Endothelial cell (in vitro differentiated cells): ENCODE data around the gene GRIN2B. TPM values are rescaled to one million over a fixed set of nuclear protein-coding genes. Genes with fewer than 3 reads are reported as not detected.

Experiments
- DNase-seq: peaks from one replicate; pipeline ENCODE4 v3.0.0; 2021; ENCODE audit warnings: low spot score
- H3K27ac Mint-ChIP-seq: one replicate; pipeline ENCODE4 v1.8.0; 2021; ENCODE audit warnings: mixed read lengths, inconsistent platforms; ENCODE audit not compliant: unreplicated experiment
- H3K27me3 Mint-ChIP-seq: one replicate; pipeline ENCODE4 v1.8.0; 2021; ENCODE audit warnings: mild to moderate bottlenecking, moderate library complexity, mixed read lengths, inconsistent platforms; ENCODE audit not compliant: unreplicated experiment
- H3K36me3 Mint-ChIP-seq: one replicate; pipeline ENCODE4 v1.8.0; 2021; ENCODE audit warnings: mild to moderate bottlenecking, low read depth, mixed read lengths, inconsistent platforms; ENCODE audit not compliant: unreplicated experiment
- H3K4me1 Mint-ChIP-seq: one replicate; pipeline ENCODE4 v1.8.0; 2021; ENCODE audit warnings: mild to moderate bottlenecking, mixed read lengths, inconsistent platforms; ENCODE audit not compliant: unreplicated experiment
- H3K4me3 Mint-ChIP-seq: one replicate; pipeline ENCODE4 v1.8.0; 2021; ENCODE audit warnings: mild to moderate bottlenecking, mixed read lengths, inconsistent platforms; ENCODE audit not compliant: unreplicated experiment
- H3K9me3 Mint-ChIP-seq: one replicate; pipeline ENCODE4 v1.8.0; 2021; ENCODE audit warnings: mixed read lengths, inconsistent platforms; ENCODE audit not compliant: unreplicated experiment
- CTCF ChIP-seq: fragments of 200-600 bp; sonication (generic); IDR thresholded peaks from one replicate; pipeline ENCODE4 v1.5.0; 2021; ENCODE audit warnings: antibody characterized with exemption; ENCODE audit not compliant: unreplicated experiment
- total RNA-seq: library from RNA; stranded (reverse); fragmentation: NEBNext Ultra II Directional; extraction: Animal tissue kit (Norgen Biotek cat#: 25700); gene quantifications from one replicate; pipeline ENCODE4 v1.2.1, GENCODE V29; 2021; ENCODE audit not compliant: unreplicated experiment

GRIN2B gene
- total RNA-seq, 1 donor from 2014 or later: 2.4 TPM

- peak; percentile 38 for DNase-seq
- H3K27me3 Mint-ChIP-seq: peaks cover 13% of the 10 kb centered on the region
- TF ChIP-seq CTCF: no peak
- H3K4me1 Mint-ChIP-seq: peaks cover 22% of the 10 kb centered on the region
- no peaks in the 10 kb centered on the region for H3K36me3 Mint-ChIP-seq
- H3K4me3 Mint-ChIP-seq: peak overlapping the region; percentile 90
- H3K9me3 Mint-ChIP-seq: no peaks in the 10 kb centered on the region
- no peak overlapping the region for H3K27ac Mint-ChIP-seq
These were observed 685 bp downstream of the GRIN2B start for GRCh38 chr12:13980538-13981295.

- TF ChIP-seq CTCF: no peak
- no peaks in the 10 kb centered on the region for H3K9me3 Mint-ChIP-seq
- peak overlapping the region; percentile 90 for H3K4me3 Mint-ChIP-seq
- H3K4me1 Mint-ChIP-seq: peaks cover 22% of the 10 kb centered on the region
- no peaks in the 10 kb centered on the region for H3K36me3 Mint-ChIP-seq
- H3K27ac Mint-ChIP-seq: peak overlapping the region; percentile 39
- peaks cover 13% of the 10 kb centered on the region for H3K27me3 Mint-ChIP-seq
- DNase-seq: no peak
These were observed 1.5 kb downstream of the GRIN2B start for GRCh38 chr12:13979772-13980378.

GRCh38 chr12:13978876-13979275, 2.5 kb downstream of the GRIN2B start:
- no peak for TF ChIP-seq CTCF
- Mint-ChIP-seq H3K36me3 (no peaks in the 10 kb centered on the region), H3K27ac (no peak overlapping the region), H3K9me3 (no peaks in the 10 kb centered on the region), H3K4me3 (no peak overlapping the region), H3K27me3 (peaks cover 13% of the 10 kb centered on the region), H3K4me1 (peaks cover 22% of the 10 kb centered on the region)
- DNase-seq: no peak

GRCh38 chr12:13976880-13977279, 4.5 kb downstream of the GRIN2B start:
- Mint-ChIP-seq H3K27me3 (peaks cover 13% of the 10 kb centered on the region), H3K27ac (no peak overlapping the region), H3K4me3 (no peak overlapping the region), H3K36me3 (no peaks in the 10 kb centered on the region), H3K4me1 (peaks cover 12% of the 10 kb centered on the region), H3K9me3 (no peaks in the 10 kb centered on the region)
- DNase-seq: no peak
- TF ChIP-seq CTCF: no peak

GRCh38 chr12:13976028-13976584, 5.3 kb downstream of the GRIN2B start:
- Mint-ChIP-seq H3K9me3 (no peaks in the 10 kb centered on the region), H3K36me3 (no peaks in the 10 kb centered on the region), H3K4me1 (peaks cover 8% of the 10 kb centered on the region), H3K4me3 (no peak overlapping the region), H3K27me3 (peaks cover 12% of the 10 kb centered on the region), H3K27ac (no peak overlapping the region)
- TF ChIP-seq CTCF: no peak
- no peak for DNase-seq
